ENCODE measurements around the gene YEATS2.

Gene YEATS2

DNA sequence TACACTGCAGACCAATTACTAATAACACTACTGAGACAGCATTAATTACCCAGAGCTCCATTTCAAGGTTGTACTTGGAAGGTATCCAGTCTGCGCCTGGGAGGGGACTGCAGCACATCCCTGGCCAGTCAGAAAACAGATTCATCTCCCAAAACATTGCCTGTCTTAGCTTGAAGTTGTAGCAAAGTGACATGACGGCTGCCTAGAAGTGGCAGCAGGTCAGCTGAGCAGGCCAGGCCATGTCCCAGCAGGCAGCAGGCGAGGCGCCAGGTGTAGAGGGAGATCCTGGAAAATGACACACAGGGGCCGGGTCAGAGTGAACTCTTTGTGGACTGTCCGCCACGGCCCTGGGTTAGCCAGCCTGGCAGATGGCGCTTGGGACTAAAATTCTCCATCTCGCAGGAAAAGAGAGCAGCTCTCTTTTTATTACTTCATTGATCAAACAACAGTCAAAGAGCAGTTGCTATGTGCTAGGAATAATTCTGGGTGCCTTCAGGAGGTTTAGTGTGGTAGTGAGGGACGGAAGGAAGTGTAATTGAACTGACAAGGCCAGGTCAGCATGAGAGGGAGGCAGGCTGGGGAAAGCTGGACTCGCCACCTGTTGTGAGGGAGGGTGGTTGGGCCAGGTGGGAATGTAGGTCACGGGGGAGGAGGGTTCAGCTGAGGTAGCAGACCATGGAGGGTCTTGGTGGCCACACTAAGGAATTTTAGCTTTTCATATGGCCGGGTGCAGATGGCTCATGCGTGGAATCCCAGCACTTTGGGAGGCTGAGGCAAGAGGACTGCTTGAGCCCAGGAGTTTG is 129.1 kb downstream of the YEATS2 start:
- peaks cover 3 to 15% (median 10%) of the 10 kb centered on the region in 4 donors for H3K4me1 ChIP-seq
- no peak overlapping the region for H3K27ac ChIP-seq
- TF ChIP-seq, protein P1, sequence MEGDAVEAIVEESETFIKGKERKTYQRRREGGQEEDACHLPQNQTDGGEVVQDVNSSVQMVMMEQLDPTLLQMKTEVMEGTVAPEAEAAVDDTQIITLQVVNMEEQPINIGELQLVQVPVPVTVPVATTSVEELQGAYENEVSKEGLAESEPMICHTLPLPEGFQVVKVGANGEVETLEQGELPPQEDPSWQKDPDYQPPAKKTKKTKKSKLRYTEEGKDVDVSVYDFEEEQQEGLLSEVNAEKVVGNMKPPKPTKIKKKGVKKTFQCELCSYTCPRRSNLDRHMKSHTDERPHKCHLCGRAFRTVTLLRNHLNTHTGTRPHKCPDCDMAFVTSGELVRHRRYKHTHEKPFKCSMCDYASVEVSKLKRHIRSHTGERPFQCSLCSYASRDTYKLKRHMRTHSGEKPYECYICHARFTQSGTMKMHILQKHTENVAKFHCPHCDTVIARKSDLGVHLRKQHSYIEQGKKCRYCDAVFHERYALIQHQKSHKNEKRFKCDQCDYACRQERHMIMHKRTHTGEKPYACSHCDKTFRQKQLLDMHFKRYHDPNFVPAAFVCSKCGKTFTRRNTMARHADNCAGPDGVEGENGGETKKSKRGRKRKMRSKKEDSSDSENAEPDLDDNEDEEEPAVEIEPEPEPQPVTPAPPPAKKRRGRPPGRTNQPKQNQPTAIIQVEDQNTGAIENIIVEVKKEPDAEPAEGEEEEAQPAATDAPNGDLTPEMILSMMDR (IDR thresholded peaks at IDR 0.05): no peak
- H3K36me3 ChIP-seq: peaks cover 3 to 37% (median 21%) of the 10 kb centered on the region in 3 donors
- H3K4me3 ChIP-seq: no peak overlapping the region
- intact Hi-C loops (cut with DNase I; ENCODE audit: low total_unique reads): no loop called here
- no peak for DNase-seq
- H3K9me3 ChIP-seq: no peaks in the 10 kb centered on the region
- H3K27me3 ChIP-seq: no peaks in the 10 kb centered on the region

DNA sequence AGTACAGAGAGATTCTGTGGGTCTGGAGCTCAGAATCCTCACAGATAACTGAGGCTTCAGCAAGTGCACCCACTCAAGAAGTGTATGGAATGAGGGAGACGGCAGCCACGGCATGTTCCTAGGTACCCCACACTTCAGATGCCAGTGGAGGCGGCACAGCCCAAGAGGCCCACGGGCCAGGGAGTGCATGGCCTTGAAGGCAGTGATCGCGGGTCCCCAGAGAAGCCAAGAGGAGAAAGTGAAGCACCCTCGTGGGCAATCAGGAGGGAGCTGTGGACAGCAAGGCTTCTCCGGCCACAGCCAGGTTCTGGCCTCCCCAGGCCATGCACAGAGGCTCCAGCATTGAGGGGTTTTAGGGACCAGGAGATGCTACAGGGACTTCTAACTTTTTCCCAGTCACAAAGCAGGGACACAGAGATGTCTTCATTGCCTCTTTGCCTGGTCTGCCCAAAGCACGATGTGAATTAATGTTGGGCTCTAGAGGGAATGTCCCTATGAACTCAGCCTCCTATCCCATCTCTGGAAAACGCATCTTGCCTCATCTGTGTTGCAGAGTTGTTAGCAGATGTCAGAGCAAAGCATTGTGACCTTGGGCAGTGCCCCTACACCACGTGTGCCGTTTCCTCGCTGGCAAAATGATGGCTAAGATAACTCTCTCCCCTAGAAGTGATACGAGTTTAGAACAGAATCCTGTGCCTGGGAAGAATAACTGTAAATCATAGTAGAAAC is 130.4 kb downstream of the YEATS2 start:
- H3K4me1 ChIP-seq: peaks cover 3 to 15% (median 10%) of the 10 kb centered on the region in 4 donors
- TF ChIP-seq, protein P1 (IDR thresholded peaks at IDR 0.05): no peak
- H3K27ac ChIP-seq: no peak overlapping the region
- no peaks in the 10 kb centered on the region for H3K27me3 ChIP-seq
- intact Hi-C loops (cut with DNase I; ENCODE audit: low total_unique reads): no loop called here
- DNase-seq: no peak
- no peaks in the 10 kb centered on the region for H3K9me3 ChIP-seq
- H3K36me3 ChIP-seq: peaks cover 10 to 49% (median 30%) of the 10 kb centered on the region in 3 donors
- no peak overlapping the region for H3K4me3 ChIP-seq

DNA sequence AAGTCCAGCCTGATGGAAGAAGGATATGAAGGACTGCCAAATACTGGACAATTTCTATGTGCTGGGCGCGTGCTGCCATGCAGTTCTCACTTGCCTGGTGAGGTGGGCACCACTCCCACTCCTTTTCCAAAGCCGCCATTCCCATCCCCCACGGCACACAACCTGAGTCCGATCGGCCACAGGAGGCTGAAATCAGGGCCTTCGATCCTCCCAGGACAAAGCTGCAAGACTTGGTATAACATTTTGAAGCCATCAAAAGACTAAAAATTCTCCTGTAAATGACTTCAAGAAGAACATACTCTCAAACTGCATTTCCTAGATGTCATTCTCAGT is 130.9 kb downstream of the YEATS2 start:
- H3K36me3 ChIP-seq: peaks cover 15 to 54% (median 35%) of the 10 kb centered on the region in 3 donors
- intact Hi-C loops (cut with DNase I; ENCODE audit: low total_unique reads): no loop called here
- peak in 1 of 2 donors; percentile 37 for DNase-seq

DNA sequence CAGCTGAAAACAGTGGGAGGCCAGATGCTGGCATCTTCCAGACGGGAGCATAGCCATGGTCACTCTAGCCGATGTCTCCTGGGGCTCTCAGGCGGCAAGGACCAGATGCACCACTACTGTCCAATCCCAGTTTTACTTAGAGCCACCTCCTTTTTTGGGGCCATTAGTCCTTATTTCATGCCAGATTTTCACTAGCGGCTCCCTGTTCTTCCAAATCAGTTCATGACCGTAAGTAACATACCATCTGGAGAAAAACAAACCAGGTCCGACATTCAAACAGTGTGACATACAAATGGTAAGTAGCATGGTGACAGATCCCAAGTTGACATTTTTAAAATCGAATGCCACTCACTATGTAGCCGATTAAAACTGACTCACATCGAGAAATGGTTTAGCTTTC is 131.9 kb downstream of the YEATS2 start:
- H3K36me3 ChIP-seq: peaks cover 17 to 63% (median 45%) of the 10 kb centered on the region in 3 donors
- TF ChIP-seq, protein P1 (IDR thresholded peaks at IDR 0.05): no peak
- no peak overlapping the region for H3K27ac ChIP-seq

More for the DNA sequence above, 130.9 kb downstream of the YEATS2 start:
- TF ChIP-seq, protein P1 (IDR thresholded peaks at IDR 0.05): no peak
- peaks cover 3 to 15% (median 10%) of the 10 kb centered on the region in 4 donors for H3K4me1 ChIP-seq
- no peaks in the 10 kb centered on the region for H3K27me3 ChIP-seq
- H3K9me3 ChIP-seq: no peaks in the 10 kb centered on the region
- H3K4me3 ChIP-seq: no peak overlapping the region
- H3K27ac ChIP-seq: no peak overlapping the region

DNA sequence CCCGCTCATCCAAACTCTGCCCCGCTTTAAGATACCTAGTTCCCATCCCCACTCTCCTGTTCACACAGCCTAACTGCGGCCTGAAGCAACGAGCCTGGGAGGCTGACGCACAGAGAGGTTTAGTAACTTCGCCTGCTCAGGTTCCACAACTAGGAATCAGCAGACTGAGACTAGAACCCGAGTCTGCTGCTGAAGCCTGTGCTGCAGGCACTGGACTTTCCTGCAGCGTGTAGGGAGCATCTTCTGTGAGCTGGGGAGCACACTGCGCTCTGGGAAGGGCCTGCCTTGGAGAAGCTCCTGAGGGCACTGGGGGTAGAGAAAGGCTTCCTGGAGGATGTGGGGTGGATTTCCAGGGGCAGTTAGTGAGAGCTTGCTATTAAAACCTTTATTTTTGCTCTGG is 132.6 kb downstream of the YEATS2 start:
- peaks cover 0 to 5% (median 2%) of the 10 kb centered on the region in 4 donors for H3K4me1 ChIP-seq
- TF ChIP-seq, protein P1 (IDR thresholded peaks at IDR 0.05): no peak
- no peak overlapping the region for H3K4me3 ChIP-seq
- DNase-seq: no peak
- no peaks in the 10 kb centered on the region for H3K27me3 ChIP-seq
- no peaks in the 10 kb centered on the region for H3K9me3 ChIP-seq
- intact Hi-C loops (cut with DNase I; ENCODE audit: low total_unique reads): no loop called here
- H3K36me3 ChIP-seq: peaks cover 17 to 68% (median 47%) of the 10 kb centered on the region in 3 donors
- no peak overlapping the region for H3K27ac ChIP-seq

More for the DNA sequence above, 131.9 kb downstream of the YEATS2 start:
- no peak for DNase-seq
- intact Hi-C loops (cut with DNase I; ENCODE audit: low total_unique reads): no loop called here
- Histone ChIP-seq H3K4me3 (no peak overlapping the region), H3K9me3 (no peaks in the 10 kb centered on the region), H3K27me3 (no peaks in the 10 kb centered on the region), H3K4me1 (peaks cover 2 to 12% (median 7%) of the 10 kb centered on the region in 4 donors)

Data from tibial artery (tissue), 4 donors.